ENCODE data around the gene RDH16. TPM values are rescaled to one million over a fixed set of nuclear protein-coding genes. Genes with fewer than 3 reads are reported as not detected.

RDH16 gene
- total RNA-seq, 1 experiment from 2014 or later = 0.39 TPM

DNA sequence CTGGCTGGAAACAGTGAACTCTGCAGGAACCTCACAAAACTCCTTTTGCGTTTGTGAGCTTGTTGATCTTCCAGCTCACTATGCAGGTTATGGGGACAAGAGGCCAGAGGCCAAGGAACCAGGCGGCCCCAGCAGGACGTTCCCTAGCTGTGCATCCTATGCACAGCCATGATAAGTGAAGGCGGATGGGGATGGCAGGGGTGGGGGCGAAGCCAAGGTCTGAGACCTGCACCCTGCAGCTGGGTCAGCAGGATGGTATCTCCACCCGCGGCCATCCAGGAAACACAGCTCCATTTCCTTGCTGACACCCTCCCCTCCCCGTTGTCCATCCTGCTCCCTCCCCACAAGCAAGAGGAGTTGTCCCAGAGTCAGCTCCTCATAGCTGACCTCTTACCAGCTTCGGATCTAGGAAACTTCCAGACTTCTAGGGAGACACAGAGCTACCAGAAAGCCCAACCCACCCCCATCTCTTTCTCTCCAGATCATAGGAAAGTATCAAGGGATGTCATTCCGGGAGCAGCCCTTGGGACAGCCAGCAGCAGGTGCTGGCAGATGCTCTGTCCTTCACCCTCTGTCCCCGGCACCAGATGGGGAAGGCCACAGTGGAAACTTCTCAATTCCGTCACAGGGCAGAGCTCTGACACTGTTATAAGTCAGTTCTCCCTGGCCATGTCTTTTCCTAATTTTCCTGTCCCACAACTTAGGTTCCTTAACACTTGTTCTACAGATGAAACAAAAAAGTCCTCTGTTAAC, 39.6 kb upstream of the RDH16 start:
- no peak overlapping the region for H3K4me2 ChIP-seq (ENCODE audit: insufficient read depth, insufficient read length, low read length)
- no peaks in the 10 kb centered on the region for H3K4me1 ChIP-seq (ENCODE audit: insufficient read depth, low read length)
- no peak overlapping the region for H3K18ac ChIP-seq (ENCODE audit: insufficient read length, low read depth, low read length)
- Mint-ChIP-seq H3K4me1 (peaks cover 5 to 7% of the 10 kb centered on the region in 2 experiments), H3K27me3 (ENCODE audit: low read depth) (no peaks in the 10 kb centered on the region), H3K9me3 (no peaks in the 10 kb centered on the region; a peak in 1 of 5 replicates), H3K36me3 (ENCODE audit: insufficient read depth in 1 of 3, low read depth in 3 of 3) (peaks cover 9 to 40% (median 36%) of the 10 kb centered on the region in 3 experiments), H3K4me3 (no peak overlapping the region), H3K27ac (no peak overlapping the region)
- peaks cover 13% of the 10 kb centered on the region for H3K79me1 ChIP-seq (ENCODE audit: insufficient read depth, low read depth, low read length, poor library complexity, severe bottlenecking)
- no peak overlapping the region for H3K56ac ChIP-seq (ENCODE audit: insufficient read length, low read depth, low read length)
- H3K9ac ChIP-seq (ENCODE audit: extremely low read depth, insufficient read length, low read length) = no peak overlapping the region
- H3K9me3 ChIP-seq (ENCODE audit: control insufficient read depth, low read depth, low read length) = no peaks in the 10 kb centered on the region
- no peaks in the 10 kb centered on the region for H3K27me3 ChIP-seq (ENCODE audit: insufficient read depth, low read length)
- no peak overlapping the region for H4K5ac ChIP-seq (ENCODE audit: insufficient read length, low read depth, low read length)
- no peak overlapping the region for H2BK12ac ChIP-seq (ENCODE audit: insufficient read length, low read depth, low read length)
- no peak overlapping the region for H3T11ph ChIP-seq (ENCODE audit: low read length)
- no peak overlapping the region for H2BK20ac ChIP-seq (ENCODE audit: low read depth, low read length, poor library complexity, severe bottlenecking)
- no peak overlapping the region for H4K8ac ChIP-seq (replicated peaks; ENCODE audit: insufficient read length, low read depth, low read length)
- WGBS (ENCODE audit: extremely low coverage, insufficient read length, low lambda C conversion rate) = no CpG with 5 or more reads among the region's 12 CpGs
- H2BK5ac ChIP-seq (ENCODE audit: insufficient read length, low read length) = no peak overlapping the region
- no peak for DNase-seq
- H3K23ac ChIP-seq (ENCODE audit: insufficient read length, low read depth, low read length) = no peak overlapping the region
- H2AFZ ChIP-seq (ENCODE audit: low read length) = no peak overlapping the region
- H4K91ac ChIP-seq (ENCODE audit: insufficient read length, low read depth, low read length) = no peak overlapping the region
- no peak overlapping the region for H2BK120ac ChIP-seq (ENCODE audit: low read depth, low read length, poor library complexity, severe bottlenecking)
- no peak overlapping the region for H2AK5ac ChIP-seq (ENCODE audit: insufficient read length, low read length)
- H3K27ac ChIP-seq (ENCODE audit: insufficient read length, low read depth, low read length) = no peak overlapping the region
- H4K20me1 ChIP-seq (ENCODE audit: control insufficient read depth, insufficient read depth, insufficient read length) = no peaks in the 10 kb centered on the region
- no peaks in the 10 kb centered on the region for H3K23me2 ChIP-seq (ENCODE audit: insufficient read length, low read depth, low read length, poor library complexity, severe bottlenecking)
- H3K14ac ChIP-seq (ENCODE audit: insufficient read depth, low read length) = no peak overlapping the region
- TF ChIP-seq, protein P1, sequence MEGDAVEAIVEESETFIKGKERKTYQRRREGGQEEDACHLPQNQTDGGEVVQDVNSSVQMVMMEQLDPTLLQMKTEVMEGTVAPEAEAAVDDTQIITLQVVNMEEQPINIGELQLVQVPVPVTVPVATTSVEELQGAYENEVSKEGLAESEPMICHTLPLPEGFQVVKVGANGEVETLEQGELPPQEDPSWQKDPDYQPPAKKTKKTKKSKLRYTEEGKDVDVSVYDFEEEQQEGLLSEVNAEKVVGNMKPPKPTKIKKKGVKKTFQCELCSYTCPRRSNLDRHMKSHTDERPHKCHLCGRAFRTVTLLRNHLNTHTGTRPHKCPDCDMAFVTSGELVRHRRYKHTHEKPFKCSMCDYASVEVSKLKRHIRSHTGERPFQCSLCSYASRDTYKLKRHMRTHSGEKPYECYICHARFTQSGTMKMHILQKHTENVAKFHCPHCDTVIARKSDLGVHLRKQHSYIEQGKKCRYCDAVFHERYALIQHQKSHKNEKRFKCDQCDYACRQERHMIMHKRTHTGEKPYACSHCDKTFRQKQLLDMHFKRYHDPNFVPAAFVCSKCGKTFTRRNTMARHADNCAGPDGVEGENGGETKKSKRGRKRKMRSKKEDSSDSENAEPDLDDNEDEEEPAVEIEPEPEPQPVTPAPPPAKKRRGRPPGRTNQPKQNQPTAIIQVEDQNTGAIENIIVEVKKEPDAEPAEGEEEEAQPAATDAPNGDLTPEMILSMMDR (conservative IDR thresholded peaks at IDR 0.05) = no peak
- H3K4ac ChIP-seq (ENCODE audit: low read depth, low read length) = no peak overlapping the region
- no peak overlapping the region for H2BK15ac ChIP-seq (ENCODE audit: low read depth, low read length)
- peaks cover 3% of the 10 kb centered on the region for H3K79me2 ChIP-seq (ENCODE audit: insufficient read depth, low read length)
